KBM-7 (cell line): ENCODE results near the gene ACOX3.
"Not testable (repeated sequence)": the region's sequence is repeated elsewhere in the genome, so short reads cannot be mapped to it uniquely, and the experiment has no call there.

Experiments used
- DNase-seq: peaks from one replicate; pipeline ENCODE4 v3.0.0-alpha.2; 2015
- in situ Hi-C: fragments of 300-500 bp; cut with MboI; formaldehyde crosslinking; loops from 2 replicates; pipeline ENCODE4 v1.14.3; 2020; ENCODE audit warnings: low sequenced_read_pairs, low pct_unique_long_range_greater_than_20kb, mixed read lengths

ACOX3 gene

GRCh38 chr4:8394806-8395205, 45.7 kb downstream of the ACOX3 start:
- no peak for DNase-seq
- in situ Hi-C loops: no loop called here

- DNase-seq: no peak
These were observed 46.4 kb downstream of the ACOX3 start for GRCh38 chr4:8394061-8394519.

GRCh38 chr4:8393593-8394038, 46.9 kb downstream of the ACOX3 start:
- in situ Hi-C loops: no loop called here
- DNase-seq: no peak

More at GRCh38 chr4:8394061-8394519, 46.4 kb downstream of the ACOX3 start:
- in situ Hi-C loops: no loop called here

GRCh38 chr4:8392591-8393190, 47.8 kb downstream of the ACOX3 start:
- peak; percentile 29 for DNase-seq
- in situ Hi-C loops: no loop called here

DNA sequence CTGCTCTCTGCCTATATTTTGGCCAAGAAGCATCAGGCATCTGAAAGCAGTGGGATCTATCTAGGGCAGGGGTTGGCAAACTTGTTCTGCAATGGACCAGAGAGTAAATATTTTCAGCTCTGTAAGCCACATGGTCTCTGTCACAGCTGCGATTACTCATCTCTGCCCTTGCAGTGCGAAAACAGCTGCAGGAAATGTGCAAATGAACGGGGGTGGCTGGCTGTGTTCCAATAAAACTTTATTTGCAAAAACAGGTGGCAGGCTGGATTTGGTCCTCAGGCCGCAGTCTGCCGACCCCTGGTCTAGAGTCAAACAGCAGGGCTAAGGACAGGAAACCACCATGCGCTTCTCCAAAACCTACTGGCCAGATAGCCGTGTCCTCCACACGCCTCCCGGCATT, 48.6 kb downstream of the ACOX3 start:
- DNase-seq: no peak
- in situ Hi-C loops: no loop called here

DNA sequence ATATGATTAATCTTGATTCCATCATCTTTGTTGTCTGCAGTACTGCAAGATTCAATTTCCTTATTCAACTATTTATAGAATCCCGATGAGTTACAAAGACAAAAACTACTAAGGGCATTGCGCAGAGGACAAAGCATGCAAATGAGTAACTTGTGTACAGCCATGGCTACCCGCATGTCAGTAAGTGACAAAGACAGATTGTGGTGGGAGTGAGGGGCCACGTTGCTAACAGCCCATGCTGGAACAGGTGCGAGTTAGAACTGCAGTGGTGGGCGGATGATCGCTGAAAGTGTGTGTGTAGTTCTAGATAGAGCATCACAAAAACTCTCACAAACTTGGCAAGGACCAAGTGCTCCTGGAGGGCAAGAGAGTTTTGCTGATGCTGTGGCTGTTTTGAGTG, 49.5 kb downstream of the ACOX3 start:
- in situ Hi-C loops: no loop called here
- DNase-seq: no peak

- in situ Hi-C loops: no loop called here
These were observed 49.9 kb downstream of the ACOX3 start for GRCh38 chr4:8390577-8390976.

GRCh38 chr4:8388528-8388870, 52.0 kb downstream of the ACOX3 start:
- DNase-seq: no peak
- in situ Hi-C loops: no loop called here

More at GRCh38 chr4:8390577-8390976, 49.9 kb downstream of the ACOX3 start:
- no peak for DNase-seq

GRCh38 chr4:8387615-8388527, 52.7 kb downstream of the ACOX3 start:
- no peak for DNase-seq
- in situ Hi-C loops: no loop called here

- in situ Hi-C loops: no loop called here
- no peak for DNase-seq
These were observed 53.3 kb downstream of the ACOX3 start for GRCh38 chr4:8387194-8387593.

DNA sequence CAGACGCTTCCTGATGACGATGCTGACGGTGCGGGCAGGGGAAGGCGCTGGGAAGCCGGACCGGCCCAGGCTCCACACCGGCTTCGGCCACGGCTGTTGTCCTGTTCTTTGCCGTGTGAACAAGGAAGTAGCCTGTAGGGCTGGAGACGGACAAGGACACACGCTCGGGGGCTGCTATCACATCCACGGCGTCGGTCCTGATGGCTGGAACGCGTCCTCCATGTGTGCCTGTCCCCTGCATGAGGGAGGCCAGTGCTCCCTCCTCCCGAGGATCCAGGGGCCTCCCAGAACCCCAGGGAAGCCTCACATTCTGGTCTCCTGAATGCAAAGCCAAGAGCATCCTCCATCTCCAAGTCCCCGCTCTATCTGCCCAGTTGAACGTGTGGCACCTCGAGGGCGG, 53.8 kb downstream of the ACOX3 start:
- DNase-seq: no peak
- in situ Hi-C loops: no loop called here

- in situ Hi-C loops, DNase-seq: not testable (repeated sequence)
These were observed 54.4 kb downstream of the ACOX3 start for GRCh38 chr4:8386131-8386530.

- in situ Hi-C loops: no loop called here
- no peak for DNase-seq
These were observed 54.9 kb downstream of the ACOX3 start for GRCh38 chr4:8385611-8386010.

DNA sequence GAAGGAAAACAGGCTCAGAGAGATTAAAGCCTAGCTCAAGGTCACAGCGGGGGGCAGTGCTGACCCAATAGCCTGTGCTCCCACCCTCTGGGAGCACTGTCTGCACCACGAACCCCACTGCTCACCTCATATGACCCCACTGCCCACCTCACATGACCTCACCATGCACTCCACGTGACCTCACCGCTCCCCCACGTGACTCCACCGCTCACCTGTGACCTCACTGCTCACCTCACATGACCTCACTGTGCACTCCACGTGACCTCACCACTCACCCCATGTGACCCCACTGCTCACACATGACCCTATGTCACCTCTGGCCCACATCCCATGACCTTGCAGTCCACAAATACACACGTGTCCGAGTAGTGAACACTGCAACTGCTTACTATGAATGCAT, 55.4 kb downstream of the ACOX3 start:
- in situ Hi-C loops: no loop called here
- no peak for DNase-seq

- in situ Hi-C loops: no loop called here
- DNase-seq: no peak
These were observed 56.0 kb downstream of the ACOX3 start for GRCh38 chr4:8384397-8385060.

- in situ Hi-C loops: no loop called here
- DNase-seq: no peak
These were observed 56.9 kb downstream of the ACOX3 start for GRCh38 chr4:8383451-8384160.

DNA sequence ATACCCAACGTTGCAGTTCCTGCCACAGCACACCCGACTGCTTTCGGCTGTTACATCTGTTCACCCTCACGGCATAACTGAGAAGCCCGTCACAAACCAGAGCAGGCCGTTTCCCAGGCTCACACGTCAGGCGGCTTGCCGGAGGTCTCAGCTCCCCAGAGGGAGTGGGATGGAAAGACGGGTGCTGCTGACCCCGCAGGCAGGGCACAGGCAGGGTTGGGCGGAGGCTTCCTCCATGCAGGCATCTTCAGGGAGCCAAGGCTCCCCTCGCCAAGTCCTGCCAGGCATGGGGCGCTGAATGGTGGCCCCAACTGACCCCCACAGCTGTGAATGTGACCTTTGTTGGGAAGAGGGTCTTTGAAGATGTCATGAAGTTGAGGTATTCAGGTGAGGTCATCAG, 57.5 kb downstream of the ACOX3 start:
- in situ Hi-C loops: no loop called here
- DNase-seq: no peak

DNA sequence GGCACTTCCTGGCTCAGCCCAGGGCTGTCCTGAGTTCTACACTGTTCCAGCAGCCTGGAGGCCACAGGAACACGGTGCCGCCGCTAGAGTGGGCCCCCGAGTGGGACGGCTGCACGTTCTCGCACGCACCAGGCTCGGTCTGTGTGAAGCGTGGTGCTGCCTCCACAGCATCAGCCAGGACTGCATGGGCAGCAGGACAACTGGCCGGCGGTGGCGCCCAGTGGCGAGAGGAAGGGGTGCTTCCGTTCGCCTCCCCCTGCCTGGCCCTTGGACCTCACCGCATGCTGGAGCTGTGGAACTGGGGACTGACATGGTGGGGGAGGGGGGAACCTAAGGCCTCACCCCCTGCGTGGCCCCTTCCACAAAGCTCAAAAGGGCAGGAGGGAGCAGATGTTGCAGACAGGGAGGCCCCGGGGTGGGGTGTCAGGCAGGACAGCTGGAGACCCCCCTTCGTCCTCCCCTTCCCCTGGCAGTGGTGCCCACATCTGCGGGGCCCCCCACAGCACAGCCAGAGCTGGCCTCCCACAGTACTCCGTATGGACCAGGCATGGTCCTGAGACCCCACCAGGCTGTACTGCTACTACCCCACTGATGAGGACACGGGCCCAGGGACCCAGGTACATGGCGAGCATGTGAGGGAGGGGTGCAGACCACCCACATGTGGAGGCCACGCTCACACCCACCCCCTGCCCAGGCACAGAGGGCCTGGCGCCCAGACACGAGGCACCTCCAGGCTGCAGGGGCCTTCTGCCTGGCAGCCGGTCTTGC, 58.5 kb downstream of the ACOX3 start:
- DNase-seq: no peak
- in situ Hi-C loops: no loop called here
